Activated CD4-positive, alpha-beta memory T cell treated with anti-CD3 and anti-CD28 coated beads for 36 hours (primary cell): Measurements from ENCODE around the gene CLNK. TPM values are rescaled to one million over a fixed set of nuclear protein-coding genes. Genes with fewer than 3 reads are reported as not detected.

Experiments used
- CTCF ChIA-PET: fragments of 350-600 bp; sonication (Branson Sonifier 250); formaldehyde crosslinking; loops from one replicate; lab custom pipeline; 2021; ENCODE audit warnings: antibody characterized with exemption, inconsistent platforms; lab: Charles Lee
- POLR2A ChIA-PET: fragments of 350-600 bp; sonication (Branson Sonifier 250); formaldehyde crosslinking; loops from one replicate; lab custom pipeline; 2021; ENCODE audit warnings: antibody characterized with exemption; lab: Charles Lee
- DNase-seq: peaks from one replicate; pipeline ENCODE4 v3.0.0-alpha.2; 2020
- H3K27ac Mint-ChIP-seq: one replicate; pipeline ENCODE4 v1.8.0; 2021; ENCODE audit warnings: mixed read lengths
- H3K27me3 Mint-ChIP-seq: one replicate; pipeline ENCODE4 v1.8.0; 2021; ENCODE audit warnings: mixed read lengths
- H3K36me3 Mint-ChIP-seq: one replicate; pipeline ENCODE4 v1.8.0; 2021; ENCODE audit warnings: mixed read lengths
- H3K4me1 Mint-ChIP-seq: one replicate; pipeline ENCODE4 v1.8.0; 2021; ENCODE audit warnings: low read depth, mixed read lengths
- H3K4me3 Mint-ChIP-seq: one replicate; pipeline ENCODE4 v1.8.0; 2021; ENCODE audit warnings: mild to moderate bottlenecking, mixed read lengths
- H3K9me3 Mint-ChIP-seq: one replicate; pipeline ENCODE4 v1.8.0; 2021; ENCODE audit warnings: mixed read lengths
- intact Hi-C: fragments of 100-400 bp; cut with micrococcal nuclease; formaldehyde crosslinking; loops from one replicate; pipeline ENCODE4 v1.15.1; 2023
- total RNA-seq, 2 experiments: library from RNA; stranded (reverse); gene quantifications; one replicate each; pipeline ENCODE4 v1.2.3, GENCODE V29; 2021

CLNK gene
- total RNA-seq, 2 experiments from 2014 or later = not detected

DNA sequence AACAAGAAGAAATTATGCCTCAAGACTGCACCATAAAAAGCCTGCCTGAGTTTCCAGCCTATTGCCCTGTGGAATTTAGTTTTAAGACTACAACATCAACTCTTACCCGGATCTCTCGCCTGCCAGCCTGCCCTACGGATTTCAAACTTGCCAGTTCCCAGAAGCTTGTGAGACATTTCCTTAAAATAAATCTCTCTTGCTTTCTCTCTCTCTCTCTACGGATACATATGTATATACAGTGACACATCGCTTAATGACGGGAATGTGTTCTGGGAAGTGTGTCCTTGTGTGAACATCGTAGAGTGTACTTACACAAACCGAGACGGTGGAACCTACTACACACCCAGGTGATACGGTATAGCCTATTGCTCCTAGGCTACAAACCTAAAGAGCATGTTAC, 79.5 kb downstream of the CLNK start:
- intact Hi-C loops = no loop called here
- POLR2A ChIA-PET = no interaction called here
- no peaks in the 10 kb centered on the region for H3K9me3 Mint-ChIP-seq
- CTCF ChIA-PET = no interaction called here
- no peaks in the 10 kb centered on the region for H3K27me3 Mint-ChIP-seq
- no peaks in the 10 kb centered on the region for H3K36me3 Mint-ChIP-seq
- H3K27ac Mint-ChIP-seq = no peak overlapping the region
- no peaks in the 10 kb centered on the region for H3K4me1 Mint-ChIP-seq
- no peak for DNase-seq
- no peak overlapping the region for H3K4me3 Mint-ChIP-seq

DNA sequence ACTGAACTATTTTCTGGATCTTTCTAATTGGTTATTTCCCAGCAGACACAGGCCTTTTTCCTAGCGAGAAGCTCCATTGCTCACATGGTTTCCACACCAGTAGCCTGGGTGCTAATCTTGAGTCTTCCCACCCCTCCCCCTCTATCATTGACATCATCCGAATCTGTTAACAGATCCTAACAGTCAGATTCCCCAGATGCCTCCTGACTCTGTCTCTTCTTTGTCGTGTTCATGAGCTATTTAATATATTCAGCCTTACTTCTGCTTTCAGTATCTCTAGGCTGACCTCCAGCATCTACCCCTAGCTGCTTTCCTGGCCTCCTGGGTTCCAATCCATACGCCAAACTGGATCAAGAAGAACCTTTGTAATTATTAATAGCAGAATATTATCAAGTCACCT, 85.0 kb downstream of the CLNK start:
- H3K9me3 Mint-ChIP-seq = no peaks in the 10 kb centered on the region
- no peaks in the 10 kb centered on the region for H3K4me1 Mint-ChIP-seq
- no peak overlapping the region for H3K27ac Mint-ChIP-seq
- no peak for DNase-seq
- ChIA-PET POLR2A (no interaction called here), CTCF (no interaction called here)
- no peak overlapping the region for H3K4me3 Mint-ChIP-seq
- no peaks in the 10 kb centered on the region for H3K36me3 Mint-ChIP-seq
- intact Hi-C loops = no loop called here
- H3K27me3 Mint-ChIP-seq = peaks cover 1% of the 10 kb centered on the region

DNA sequence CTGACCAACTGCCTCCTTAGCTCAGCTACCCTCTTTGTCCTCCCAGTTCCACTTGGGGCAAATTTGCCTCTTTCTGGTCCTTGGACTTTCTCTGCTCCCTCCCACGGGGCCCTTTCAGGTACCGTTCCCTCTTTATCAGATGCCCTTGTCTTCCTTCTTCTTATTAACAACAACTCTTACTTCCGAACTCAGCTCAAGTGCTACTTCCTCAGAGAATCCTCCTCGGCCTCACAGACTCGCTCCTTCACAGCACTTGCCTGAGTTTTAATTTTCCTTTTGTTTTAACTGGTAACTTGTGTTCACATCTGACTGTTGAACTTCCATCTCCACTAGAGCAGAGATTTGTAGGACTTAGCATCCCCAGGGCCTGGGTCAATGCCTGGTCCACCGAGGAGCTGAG, 85.7 kb downstream of the CLNK start:
- DNase-seq = no peak
- H3K4me3 Mint-ChIP-seq = no peak overlapping the region
- intact Hi-C loops = no loop called here
- no peak overlapping the region for H3K27ac Mint-ChIP-seq
- peaks cover 1% of the 10 kb centered on the region for H3K27me3 Mint-ChIP-seq
- ChIA-PET POLR2A (no interaction called here), CTCF (no interaction called here)
- H3K9me3 Mint-ChIP-seq = no peaks in the 10 kb centered on the region
- H3K4me1 Mint-ChIP-seq = no peaks in the 10 kb centered on the region
- H3K36me3 Mint-ChIP-seq = no peaks in the 10 kb centered on the region

DNA sequence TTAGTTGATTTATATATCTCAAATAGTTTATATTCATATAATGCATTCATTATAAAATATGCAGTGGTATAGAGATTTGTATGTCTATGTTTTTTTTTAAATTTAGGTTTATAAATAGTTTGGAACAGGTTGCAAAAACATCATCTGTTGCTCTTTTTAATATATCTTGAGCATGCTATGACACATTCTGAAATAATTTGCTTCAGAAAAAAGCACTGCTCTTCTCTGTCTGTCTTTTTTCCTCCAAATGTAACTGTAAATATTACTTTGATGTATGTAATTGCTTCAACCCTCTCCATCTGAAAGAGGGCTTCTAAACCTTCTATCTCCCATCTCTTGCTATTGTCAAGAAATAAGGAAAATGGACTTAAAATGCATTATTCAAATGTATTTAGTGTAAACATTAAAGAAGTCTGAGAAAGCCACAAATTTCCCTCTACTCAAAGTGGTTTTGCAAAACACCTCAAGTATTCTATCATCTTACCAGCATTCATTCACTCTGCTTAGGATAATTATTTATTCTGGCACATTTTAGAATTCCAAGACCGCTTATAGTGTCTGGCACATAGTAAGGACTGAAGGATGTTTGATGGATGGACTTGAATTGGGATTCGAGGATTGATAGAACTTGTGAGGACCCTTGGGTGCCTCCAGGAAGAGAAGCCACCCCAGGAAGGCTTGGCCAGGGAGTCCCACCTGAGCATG, 87.8 kb downstream of the CLNK start:
- Mint-ChIP-seq H3K36me3 (no peaks in the 10 kb centered on the region), H3K4me3 (no peak overlapping the region), H3K27ac (no peak overlapping the region), H3K27me3 (peaks cover 1% of the 10 kb centered on the region), H3K9me3 (no peaks in the 10 kb centered on the region), H3K4me1 (no peaks in the 10 kb centered on the region)
- ChIA-PET POLR2A (no interaction called here), CTCF (no interaction called here)
- intact Hi-C loops = no loop called here
- no peak for DNase-seq

DNA sequence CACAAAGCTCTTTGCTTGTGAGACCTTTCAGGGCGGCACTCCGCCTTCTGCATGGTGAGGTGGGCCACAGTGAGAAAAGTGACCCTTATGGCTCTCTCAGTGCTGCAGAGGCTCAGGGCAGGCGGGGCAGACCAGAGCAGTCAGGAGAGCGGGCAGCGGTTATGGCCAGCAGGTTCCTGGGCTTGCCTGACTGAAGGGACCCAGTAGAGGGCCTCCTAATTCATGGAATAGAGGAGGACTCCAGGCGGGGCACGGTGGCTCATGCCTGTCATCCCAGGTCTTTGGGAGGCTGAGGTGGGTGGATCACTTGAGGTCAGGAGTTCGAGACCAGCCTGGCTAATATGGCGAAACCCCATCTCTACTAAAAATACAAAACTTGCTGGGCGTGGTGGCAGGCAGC, 91.4 kb downstream of the CLNK start:
- ChIA-PET CTCF (no interaction called here), POLR2A (no interaction called here)
- intact Hi-C loops = no loop called here
- H3K9me3 Mint-ChIP-seq = no peaks in the 10 kb centered on the region
- no peaks in the 10 kb centered on the region for H3K27me3 Mint-ChIP-seq
- no peak overlapping the region for H3K4me3 Mint-ChIP-seq
- H3K4me1 Mint-ChIP-seq = peaks cover 9% of the 10 kb centered on the region
- H3K36me3 Mint-ChIP-seq = no peaks in the 10 kb centered on the region
- H3K27ac Mint-ChIP-seq = no peak overlapping the region
- DNase-seq = no peak

DNA sequence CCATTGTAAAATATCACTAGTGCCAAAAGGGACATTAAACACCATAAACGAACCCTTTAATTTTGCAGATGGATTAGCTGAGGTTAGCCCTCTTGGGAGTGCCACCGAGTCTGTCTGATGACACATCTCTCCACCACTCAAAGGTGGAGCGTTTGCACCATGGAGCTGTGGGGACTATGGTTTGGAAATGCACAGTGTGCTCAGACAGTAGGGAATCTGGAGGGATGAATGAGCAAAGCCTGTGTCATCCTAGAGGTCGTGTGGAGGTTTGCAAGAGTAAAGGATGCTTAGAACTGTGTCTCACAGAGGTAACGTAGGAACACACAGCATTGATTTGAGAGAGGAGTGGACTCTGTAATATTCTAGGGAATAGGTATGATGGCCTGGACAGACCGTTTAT, 93.7 kb downstream of the CLNK start:
- DNase-seq = no peak
- H3K36me3 Mint-ChIP-seq = no peaks in the 10 kb centered on the region
- no peak overlapping the region for H3K4me3 Mint-ChIP-seq
- H3K27me3 Mint-ChIP-seq = peaks cover 2% of the 10 kb centered on the region
- POLR2A ChIA-PET = no interaction called here
- CTCF ChIA-PET = no interaction called here
- no peaks in the 10 kb centered on the region for H3K9me3 Mint-ChIP-seq
- H3K4me1 Mint-ChIP-seq = peaks cover 13% of the 10 kb centered on the region
- intact Hi-C loops = no loop called here
- H3K27ac Mint-ChIP-seq = no peak overlapping the region

DNA sequence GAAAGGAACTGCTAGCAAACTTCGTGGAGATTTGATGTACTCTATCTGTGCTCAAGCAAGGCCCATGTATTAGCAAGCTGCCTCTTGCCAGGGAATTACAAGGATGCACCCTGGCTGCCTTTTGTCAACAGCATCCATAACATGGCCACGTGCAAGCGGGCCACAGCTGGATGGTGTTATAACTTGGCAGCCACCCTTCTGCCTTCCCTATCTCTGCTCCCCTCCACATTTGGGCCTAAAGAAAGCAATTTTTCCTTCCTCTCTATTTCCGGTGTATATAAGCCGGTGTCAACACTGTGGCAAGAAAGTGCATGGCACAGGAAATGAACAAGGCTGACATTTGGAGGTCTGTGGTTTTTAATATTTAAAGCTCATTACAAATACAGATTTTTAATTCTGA, 94.8 kb downstream of the CLNK start:
- Mint-ChIP-seq H3K4me3 (no peak overlapping the region), H3K27ac (no peak overlapping the region), H3K9me3 (no peaks in the 10 kb centered on the region), H3K27me3 (peaks cover 2% of the 10 kb centered on the region), H3K36me3 (no peaks in the 10 kb centered on the region), H3K4me1 (peaks cover 13% of the 10 kb centered on the region)
- no peak for DNase-seq
- intact Hi-C loops = loop anchor here (10.0 kb wide), 1 partner anchor 1115 kb away; no protein-coding TSS in a partner anchor
- CTCF ChIA-PET = interaction anchor here (0.8 kb wide), 1 partner anchor 8 kb away, joined by 3 read pairs; no protein-coding TSS in a partner anchor
- POLR2A ChIA-PET = no interaction called here

DNA sequence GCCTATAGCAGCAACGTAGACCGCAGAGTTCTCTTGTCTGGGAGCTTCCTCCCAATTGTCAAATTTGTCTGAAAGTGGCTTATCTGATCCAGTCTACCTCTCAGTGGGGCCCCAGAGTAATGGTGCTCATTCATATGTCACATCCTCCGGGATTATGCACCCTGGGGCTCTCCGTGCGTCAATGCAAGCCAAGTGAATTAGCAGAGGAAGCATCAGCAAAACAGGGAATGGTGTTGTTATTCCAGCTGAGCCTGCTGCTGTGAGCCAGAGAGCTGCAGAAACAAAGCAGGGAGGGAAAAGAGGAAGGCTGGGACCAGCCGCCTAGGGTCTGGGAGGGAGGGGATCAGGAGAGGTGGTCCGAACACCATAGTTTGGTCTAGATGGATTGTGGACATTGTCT, 95.2 kb downstream of the CLNK start:
- ChIA-PET POLR2A (no interaction called here), CTCF (interaction anchor here (0.8 kb wide), 1 partner anchor 9 kb away, joined by 3 read pairs; no protein-coding TSS in a partner anchor)
- intact Hi-C loops = loop anchor here (10.0 kb wide), 1 partner anchor 1115 kb away; no protein-coding TSS in a partner anchor

DNA sequence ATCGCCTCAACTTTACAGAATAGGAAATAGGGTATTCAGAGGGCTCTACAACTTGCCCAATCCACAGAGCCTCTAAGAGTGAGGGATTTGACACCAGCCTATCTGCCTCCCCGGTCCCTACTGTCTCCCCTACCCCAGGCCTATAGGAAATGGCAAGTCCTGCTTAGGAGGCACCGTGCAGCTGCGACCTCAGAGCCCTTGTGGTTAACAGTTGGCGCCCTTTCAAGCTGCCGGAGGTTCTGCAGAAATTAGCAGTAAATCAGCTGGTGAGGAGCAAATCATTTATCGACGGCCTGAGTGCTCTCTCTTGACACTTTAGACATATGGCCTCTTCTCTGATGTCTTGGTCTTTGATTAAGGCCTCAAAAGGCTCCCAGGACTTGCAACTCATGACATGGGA, 96.9 kb downstream of the CLNK start:
- no peak overlapping the region for H3K4me3 Mint-ChIP-seq
- ChIA-PET POLR2A (no interaction called here), CTCF (no interaction called here)
- peaks cover 24% of the 10 kb centered on the region for H3K4me1 Mint-ChIP-seq
- no peak overlapping the region for H3K27ac Mint-ChIP-seq
- intact Hi-C loops = loop anchor here (10.0 kb wide), 1 partner anchor 1117 kb away; no protein-coding TSS in a partner anchor
- DNase-seq = peak; percentile 18
- H3K9me3 Mint-ChIP-seq = no peaks in the 10 kb centered on the region
- peaks cover 2% of the 10 kb centered on the region for H3K27me3 Mint-ChIP-seq
- no peaks in the 10 kb centered on the region for H3K36me3 Mint-ChIP-seq

More for the DNA sequence above, 95.2 kb downstream of the CLNK start:
- Mint-ChIP-seq H3K4me3 (no peak overlapping the region), H3K27me3 (peaks cover 2% of the 10 kb centered on the region), H3K4me1 (peaks cover 18% of the 10 kb centered on the region), H3K27ac (no peak overlapping the region), H3K9me3 (no peaks in the 10 kb centered on the region), H3K36me3 (no peaks in the 10 kb centered on the region)
- no peak for DNase-seq

DNA sequence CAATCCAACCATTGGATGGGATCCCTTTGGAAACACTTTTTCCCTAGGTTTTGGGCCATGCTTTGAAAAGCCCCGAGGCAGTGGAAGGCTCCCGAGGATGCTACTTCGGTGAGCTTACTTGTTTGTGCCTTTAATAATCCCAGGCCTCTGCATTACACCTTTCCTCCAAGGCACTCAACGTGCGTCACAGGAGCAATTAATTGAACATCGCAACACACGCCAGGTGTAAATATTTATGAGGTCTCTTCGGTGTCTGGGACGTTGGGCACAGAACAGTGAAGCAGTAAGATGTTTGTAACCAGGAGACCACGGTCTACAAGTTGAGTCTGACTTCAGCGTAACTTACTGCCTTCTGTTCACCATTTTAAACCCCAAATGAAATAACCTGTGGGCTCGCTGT, 97.3 kb downstream of the CLNK start:
- Mint-ChIP-seq H3K4me1 (peaks cover 24% of the 10 kb centered on the region), H3K36me3 (no peaks in the 10 kb centered on the region), H3K9me3 (no peaks in the 10 kb centered on the region), H3K27me3 (peaks cover 2% of the 10 kb centered on the region), H3K27ac (no peak overlapping the region), H3K4me3 (no peak overlapping the region)
- CTCF ChIA-PET = no interaction called here
- POLR2A ChIA-PET = no interaction called here
- no peak for DNase-seq
- intact Hi-C loops = loop anchor here (10.0 kb wide), 1 partner anchor 1118 kb away; no protein-coding TSS in a partner anchor

DNA sequence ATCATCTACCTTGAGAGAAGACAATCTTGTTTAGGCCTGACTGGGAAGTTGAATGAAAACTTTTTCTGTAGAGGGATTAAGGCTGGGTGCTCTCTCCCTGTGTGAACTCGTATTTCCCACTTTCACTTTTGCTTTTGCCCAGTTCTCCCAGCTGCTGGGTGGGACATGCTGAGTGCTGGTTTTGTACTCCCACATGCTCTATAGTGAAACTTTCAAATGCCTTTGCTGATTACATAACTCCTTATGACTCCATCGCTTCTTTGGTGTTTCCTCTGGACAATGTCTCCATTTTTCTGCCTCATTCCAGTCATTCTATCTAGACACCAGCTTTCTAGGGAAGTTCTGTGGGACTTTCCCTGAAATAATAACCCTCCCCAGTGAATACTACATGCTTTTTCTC, 100.5 kb downstream of the CLNK start:
- intact Hi-C loops = loop anchor here (10.0 kb wide), 1 partner anchor 1121 kb away; no protein-coding TSS in a partner anchor
- CTCF ChIA-PET = no interaction called here
- DNase-seq = peak; percentile 9
- Mint-ChIP-seq H3K4me3 (no peak overlapping the region), H3K4me1 (peaks cover 15% of the 10 kb centered on the region), H3K9me3 (no peaks in the 10 kb centered on the region), H3K36me3 (no peaks in the 10 kb centered on the region), H3K27ac (no peak overlapping the region), H3K27me3 (peaks cover 2% of the 10 kb centered on the region)
- POLR2A ChIA-PET = no interaction called here

DNA sequence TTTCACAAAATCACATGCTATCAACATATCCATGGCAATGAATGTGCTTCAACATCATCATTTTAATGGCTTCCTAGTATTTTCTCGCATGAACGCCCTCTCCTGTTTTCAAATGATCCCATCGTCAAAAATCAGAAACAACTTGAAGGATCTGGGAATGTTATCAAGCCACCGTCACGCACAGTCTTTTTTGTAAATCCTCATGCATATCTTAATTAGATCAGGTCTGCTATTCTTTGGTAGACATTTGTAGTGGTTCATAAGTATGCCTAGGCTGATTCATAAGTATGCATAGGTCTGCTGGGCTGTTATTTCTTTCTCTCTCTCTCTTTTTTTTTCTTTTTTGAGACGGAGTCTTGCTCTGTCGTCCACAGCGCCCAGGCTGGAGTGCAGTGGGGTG, 101.6 kb downstream of the CLNK start:
- H3K4me1 Mint-ChIP-seq = peaks cover 15% of the 10 kb centered on the region
- H3K27ac Mint-ChIP-seq = no peak overlapping the region
- peaks cover 2% of the 10 kb centered on the region for H3K27me3 Mint-ChIP-seq
- no peaks in the 10 kb centered on the region for H3K9me3 Mint-ChIP-seq
- no peak for DNase-seq
- intact Hi-C loops = loop anchor here (1.0 to 10.0 kb wide), 3 partner anchors 841 to 1122 kb away; partner anchors contain the start of gene HS3ST1
- CTCF ChIA-PET = no interaction called here
- no peak overlapping the region for H3K4me3 Mint-ChIP-seq
- POLR2A ChIA-PET = no interaction called here
- H3K36me3 Mint-ChIP-seq = no peaks in the 10 kb centered on the region
